ENCODE data around the gene TIAL1.

- TF ChIP-seq CTCF (conservative IDR thresholded peaks at IDR 0.05 in 1 of 2, IDR thresholded peaks at IDR 0.05 in 1 of 2; ENCODE audit: low read depth in 1 of 2, low read length in 2 of 2) = no peak
- TF ChIP-seq EZH2 (IDR thresholded peaks at IDR 0.05; ENCODE audit: low read length, missing control alignments) = no peak
Measured at GRCh38 chr10:119567978-119568377, 28.8 kb downstream of the TIAL1 start.

Measured in fibroblast of lung (primary cell).